IMR-90 (cell line): ENCODE data around the gene EDARADD.

Experiments
- BHLHE40 ChIP-seq: fragments of 150-350 bp; IDR thresholded peaks from 2 replicates; pipeline ENCODE4 v1.6.1; 2016; ENCODE audit warnings: mild to moderate bottlenecking, low read depth, low read length
- CTCF ChIP-seq: conservative IDR thresholded peaks from 2 replicates; pipeline ENCODE4 v1.5.1; 2012; ENCODE audit warnings: mild to moderate bottlenecking, low read depth, low read length, improper control_type of control experiment
- FOS ChIP-seq: fragments of 150-350 bp; IDR thresholded peaks from 2 replicates; pipeline ENCODE4 v1.6.1; 2016; ENCODE audit warnings: low read depth, low read length
- MAZ ChIP-seq: IDR thresholded peaks from 2 replicates; pipeline ENCODE4 v1.6.1; 2012; ENCODE audit warnings: low read depth, mild to moderate bottlenecking, low read length, improper control_type of control experiment, moderate library complexity, borderline replicate concordance
- MXI1 ChIP-seq: IDR thresholded peaks from 2 replicates; pipeline ENCODE4 v1.6.1; 2012; ENCODE audit warnings: low read depth, mild to moderate bottlenecking, low read length, moderate library complexity, borderline replicate concordance
- RAD21 ChIP-seq: IDR thresholded peaks from 2 replicates; pipeline ENCODE4 v1.6.1; 2012; ENCODE audit warnings: low read length, improper control_type of control experiment
- USF2 ChIP-seq: fragments of 150-350 bp; IDR thresholded peaks from 2 replicates; pipeline ENCODE4 v1.6.1; 2017; ENCODE audit warnings: mild to moderate bottlenecking, antibody characterized with exemption, low read length, low read depth

GRCh38 chr1:236403905-236404696 is 10.0 kb downstream of the EDARADD start:
- TF ChIP-seq CTCF (no peak), FOS (no peak), MAZ (no peak), RAD21 (no peak), BHLHE40 (no peak), USF2 (no peak), MXI1 (no peak)
